HG03045 (cell line): ENCODE data around the gene FGFRL1.
A peak's percentile ranks its signal among the peaks of the same experiment; 100 is the strongest.

Experiments
- ATAC-seq: cut with Tn5 transposase; IDR thresholded peaks from one replicate; pipeline ENCODE4 v1.9.1; 2021; ENCODE audit warnings: mild to moderate bottlenecking, moderate library complexity; ENCODE audit not compliant: unreplicated experiment

Gene FGFRL1, protein sequence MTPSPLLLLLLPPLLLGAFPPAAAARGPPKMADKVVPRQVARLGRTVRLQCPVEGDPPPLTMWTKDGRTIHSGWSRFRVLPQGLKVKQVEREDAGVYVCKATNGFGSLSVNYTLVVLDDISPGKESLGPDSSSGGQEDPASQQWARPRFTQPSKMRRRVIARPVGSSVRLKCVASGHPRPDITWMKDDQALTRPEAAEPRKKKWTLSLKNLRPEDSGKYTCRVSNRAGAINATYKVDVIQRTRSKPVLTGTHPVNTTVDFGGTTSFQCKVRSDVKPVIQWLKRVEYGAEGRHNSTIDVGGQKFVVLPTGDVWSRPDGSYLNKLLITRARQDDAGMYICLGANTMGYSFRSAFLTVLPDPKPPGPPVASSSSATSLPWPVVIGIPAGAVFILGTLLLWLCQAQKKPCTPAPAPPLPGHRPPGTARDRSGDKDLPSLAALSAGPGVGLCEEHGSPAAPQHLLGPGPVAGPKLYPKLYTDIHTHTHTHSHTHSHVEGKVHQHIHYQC

DNA sequence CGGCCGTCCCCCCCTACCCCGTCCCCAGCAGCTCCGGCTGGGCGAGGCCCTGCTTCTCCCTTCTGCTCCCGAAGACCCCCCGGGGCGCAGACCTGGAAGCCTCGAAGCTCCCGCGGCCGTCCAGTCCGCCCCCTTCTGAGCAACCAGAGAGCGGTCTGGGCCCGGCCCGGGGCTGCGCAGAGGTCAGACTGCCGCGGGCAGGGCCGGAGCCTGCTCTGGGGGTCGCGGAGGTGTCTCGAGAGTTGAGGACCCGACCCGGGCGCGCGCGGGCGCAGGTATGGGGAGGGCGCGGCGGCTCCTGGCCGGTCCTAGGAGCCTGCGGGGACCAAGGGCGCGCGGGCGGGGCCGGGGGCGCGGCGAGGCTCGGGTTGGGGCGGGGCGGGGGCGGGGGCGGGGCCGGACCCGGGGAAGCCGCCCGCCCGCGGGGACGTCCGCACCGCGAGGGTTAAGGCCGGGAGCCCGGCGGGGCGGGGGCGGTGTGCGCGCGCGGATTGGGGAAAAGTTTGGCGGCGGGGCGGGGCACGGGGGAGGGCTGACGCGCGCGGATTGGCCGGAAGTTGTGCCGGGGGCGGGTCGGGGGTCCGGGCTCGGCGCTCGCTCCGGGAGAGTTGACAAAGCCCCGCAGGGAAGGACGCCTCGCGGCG lies at the start of gene FGFRL1:
FGFRL1 (plus strand) TSS at position 605 of the 644 bp plus-strand sequence. CDS start 860 bp downstream, outside the sequence.
- peak; percentile 42 for ATAC-seq

DNA sequence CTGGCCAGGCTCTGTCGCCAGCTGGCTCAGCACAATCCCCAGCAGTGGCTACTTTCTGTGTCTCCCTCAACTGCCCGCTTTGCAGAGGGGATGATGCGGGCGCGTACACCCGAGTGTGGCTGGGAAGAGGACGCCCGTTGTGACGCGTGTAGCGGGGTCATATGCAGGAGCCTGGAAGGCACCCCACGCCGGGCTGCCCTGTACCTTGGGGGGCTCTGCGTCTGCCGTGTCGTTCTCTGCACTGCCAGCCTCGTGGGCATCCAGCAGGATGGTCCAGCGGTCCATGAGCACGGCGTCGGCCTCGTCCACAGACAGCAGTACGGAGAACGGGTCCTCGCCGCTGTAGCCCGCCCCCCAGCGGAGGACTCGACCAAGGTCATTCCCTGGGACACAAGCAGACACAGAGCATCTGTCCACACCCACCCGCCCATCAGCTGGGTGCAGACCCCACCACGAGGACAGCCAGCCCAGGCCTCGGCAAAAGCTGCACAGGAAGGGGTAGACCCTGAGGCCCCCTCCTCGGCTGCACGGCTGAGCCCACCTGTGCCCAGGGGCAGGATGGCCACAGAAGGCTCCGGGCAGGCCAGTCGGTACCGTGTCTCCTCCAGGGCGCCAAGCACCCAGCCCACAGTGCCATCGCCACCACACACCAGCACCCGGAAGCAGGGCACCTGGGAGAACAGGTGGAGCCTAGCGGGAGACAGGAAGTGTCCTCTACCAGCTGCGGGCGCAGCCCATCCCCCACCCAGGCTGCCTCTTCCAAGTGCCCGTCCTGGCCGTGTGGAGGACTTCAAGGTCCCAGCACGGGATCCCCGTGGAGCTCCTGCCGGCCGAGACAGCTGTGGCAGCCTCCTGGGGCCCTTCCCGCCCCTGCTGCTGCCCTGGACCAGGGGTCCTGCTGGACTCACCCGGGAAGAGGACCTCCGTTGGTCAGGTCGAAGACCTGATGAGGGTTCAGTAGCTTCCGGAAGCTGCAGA lies 48.9 kb upstream of the FGFRL1 start:
- ATAC-seq = no peak

DNA sequence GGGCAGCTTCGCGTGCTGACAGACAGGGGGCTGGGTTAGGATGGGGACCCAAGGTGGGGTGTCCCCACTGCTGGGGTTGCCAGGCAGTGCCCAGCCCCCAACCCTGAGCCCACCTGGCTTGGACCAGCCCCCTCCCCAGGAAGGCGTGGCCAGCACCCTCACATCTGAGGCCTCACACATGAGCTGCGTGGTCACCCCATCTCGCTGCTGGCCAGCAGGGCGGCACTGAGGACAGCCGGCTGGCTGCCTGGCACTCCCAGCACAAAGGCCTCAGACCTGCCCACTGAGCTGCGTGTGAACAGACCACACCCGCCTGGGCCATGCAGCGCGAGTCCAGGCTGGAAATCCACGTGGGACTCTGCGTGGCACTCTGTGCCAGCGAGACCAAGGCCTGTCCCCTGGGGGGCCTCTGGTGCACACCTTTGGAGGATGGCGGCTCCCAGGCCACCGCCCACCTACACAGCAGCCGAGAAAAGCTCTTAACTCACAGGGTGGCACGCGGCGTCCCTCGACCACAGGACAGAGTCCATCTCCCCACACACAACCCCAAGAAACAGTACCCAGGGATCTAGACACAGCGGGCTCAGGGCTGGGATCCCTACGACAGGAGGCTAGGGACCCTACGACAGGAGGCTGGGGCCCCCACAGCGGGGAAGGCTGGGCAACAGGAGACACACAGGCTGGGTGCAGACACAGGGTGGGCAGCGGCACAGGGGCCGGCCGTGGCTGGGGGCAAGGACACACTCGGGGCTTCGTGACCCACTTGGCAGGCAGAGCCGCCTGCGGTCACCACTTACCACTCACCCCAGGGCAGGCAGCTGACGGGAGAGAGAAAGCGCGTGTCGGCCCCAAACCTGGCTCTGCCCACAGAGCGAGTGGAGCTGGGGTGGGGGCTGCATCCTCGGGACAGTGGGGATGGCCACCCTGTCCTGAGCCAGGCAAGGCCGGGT lies 47.9 kb upstream of the FGFRL1 start:
- no peak for ATAC-seq

DNA sequence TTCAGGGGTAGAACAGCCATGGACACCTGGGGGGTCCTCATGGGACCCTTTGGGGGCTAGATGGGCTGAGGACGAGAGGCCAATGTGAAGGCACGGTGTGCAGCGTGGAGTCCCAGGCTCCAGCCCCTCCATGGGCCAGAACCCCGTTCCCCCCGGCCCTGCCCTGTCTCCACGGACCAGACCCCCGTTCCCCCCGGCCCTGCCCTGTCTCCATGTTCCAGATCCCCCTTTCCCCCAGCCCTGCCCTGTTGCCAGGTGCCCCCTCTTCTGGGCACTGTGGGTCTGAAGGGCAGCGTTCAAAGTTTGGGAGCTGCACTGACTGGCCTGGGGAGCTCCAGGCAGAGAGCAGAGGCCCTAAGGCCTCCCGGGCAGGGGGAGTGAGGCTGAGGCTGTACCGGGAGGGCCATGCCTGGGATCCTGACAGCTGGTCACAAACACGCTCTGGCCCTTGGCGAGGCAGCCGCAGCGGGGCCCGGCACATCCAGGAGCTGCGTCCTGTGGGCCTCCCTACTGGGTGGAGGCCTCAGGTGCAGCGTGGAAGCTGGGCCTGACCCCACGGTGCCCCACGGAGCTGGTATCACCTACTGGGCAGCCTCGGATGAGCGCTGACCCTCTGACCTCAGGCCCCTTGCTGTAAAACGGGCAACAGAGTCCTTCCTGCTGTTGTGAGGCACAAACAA lies 46.9 kb upstream of the FGFRL1 start:
- no peak for ATAC-seq

DNA sequence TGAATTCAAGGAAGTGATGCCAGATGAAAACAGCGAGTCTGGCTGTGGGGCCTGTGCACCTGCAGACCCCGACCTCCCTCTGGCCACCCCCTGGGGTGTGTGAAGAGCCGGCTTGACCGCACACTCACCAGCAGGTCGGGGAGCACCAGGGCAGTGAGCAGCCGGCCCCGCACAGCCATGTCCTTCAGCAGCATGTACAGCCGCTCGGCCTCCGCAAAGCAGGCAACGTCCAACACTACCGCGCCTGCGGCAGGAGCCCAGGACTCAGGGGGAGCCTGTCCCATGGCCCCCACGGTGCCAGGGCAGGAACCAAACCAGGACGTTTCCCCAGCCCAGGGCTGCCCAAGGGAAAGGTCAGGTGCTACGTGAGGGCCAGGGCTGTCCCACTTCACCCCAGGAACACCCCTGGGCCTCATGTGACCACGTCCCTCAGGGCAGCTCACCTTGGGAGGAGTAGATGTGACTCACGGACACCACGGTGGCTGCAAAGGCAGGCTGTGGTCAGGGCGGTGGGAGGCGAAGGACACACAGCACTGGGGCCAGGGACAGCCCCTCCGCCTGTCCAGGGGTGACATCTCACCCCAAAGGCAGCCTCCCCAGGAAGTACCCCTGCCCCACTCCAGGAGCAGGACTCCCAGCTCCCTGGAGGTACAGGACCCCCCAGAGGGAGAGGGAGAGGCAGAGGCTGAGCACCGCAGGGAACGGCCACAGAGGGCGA lies 46.2 kb upstream of the FGFRL1 start:
- no peak for ATAC-seq

DNA sequence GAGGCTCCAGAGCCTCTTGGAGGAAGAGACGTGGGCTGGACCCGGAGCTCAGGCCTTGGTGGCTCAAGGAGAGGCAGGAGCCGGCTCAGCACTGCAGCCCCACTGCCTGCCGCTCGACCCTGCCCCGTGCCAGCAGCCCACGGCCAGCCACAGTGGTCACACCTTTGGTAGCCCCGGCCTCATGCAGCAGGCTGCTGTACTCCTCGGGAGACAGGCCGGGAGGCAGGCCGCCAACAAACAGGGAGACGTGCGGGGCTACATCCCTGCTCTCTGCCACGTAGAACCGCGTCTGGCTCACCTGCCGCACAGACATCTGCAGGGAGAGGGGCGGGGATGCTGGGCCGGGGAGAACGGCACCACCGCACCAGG lies 45.7 kb upstream of the FGFRL1 start:
- ATAC-seq = no peak

DNA sequence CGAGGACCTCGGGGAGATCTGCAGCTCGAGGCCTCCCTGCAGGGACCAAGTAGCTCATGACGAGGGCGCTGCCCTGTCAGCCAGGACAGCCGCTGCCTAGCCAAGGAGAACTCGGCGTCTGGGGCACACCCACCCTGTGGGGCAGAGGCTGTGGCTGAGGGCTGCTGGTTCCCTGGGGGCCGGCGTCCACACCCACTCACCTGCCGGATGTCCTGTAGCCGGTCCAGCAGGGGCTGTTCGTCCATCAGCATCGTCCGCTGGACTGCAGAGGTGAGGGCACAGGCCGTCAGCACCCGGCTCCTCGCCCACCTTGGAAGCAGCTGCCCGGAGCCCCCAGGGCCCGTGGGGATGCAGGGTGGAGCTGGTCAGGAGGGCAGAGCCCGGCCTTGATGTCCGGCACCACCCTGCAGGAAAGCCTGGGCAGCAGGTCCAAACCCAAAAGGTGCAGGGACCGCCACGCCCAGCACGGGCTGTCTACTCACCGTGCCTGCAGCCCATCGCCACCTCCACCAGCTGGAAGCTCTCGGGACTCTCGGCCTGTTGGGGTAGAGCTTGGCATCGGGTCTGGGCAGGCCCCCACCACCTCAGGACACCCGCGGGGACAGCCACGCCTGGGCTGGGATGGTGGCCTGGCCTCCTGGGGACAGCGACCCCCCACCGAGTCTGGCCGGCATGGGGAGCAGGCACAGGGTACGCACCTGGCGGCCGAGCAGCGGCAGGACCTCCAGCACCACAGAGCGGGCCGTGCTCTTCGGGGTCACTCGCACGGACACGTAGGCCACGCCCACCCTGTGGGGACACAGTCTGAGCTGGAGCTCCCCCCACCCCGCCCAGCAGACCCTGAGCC lies 44.9 kb upstream of the FGFRL1 start:
- ATAC-seq = no peak

DNA sequence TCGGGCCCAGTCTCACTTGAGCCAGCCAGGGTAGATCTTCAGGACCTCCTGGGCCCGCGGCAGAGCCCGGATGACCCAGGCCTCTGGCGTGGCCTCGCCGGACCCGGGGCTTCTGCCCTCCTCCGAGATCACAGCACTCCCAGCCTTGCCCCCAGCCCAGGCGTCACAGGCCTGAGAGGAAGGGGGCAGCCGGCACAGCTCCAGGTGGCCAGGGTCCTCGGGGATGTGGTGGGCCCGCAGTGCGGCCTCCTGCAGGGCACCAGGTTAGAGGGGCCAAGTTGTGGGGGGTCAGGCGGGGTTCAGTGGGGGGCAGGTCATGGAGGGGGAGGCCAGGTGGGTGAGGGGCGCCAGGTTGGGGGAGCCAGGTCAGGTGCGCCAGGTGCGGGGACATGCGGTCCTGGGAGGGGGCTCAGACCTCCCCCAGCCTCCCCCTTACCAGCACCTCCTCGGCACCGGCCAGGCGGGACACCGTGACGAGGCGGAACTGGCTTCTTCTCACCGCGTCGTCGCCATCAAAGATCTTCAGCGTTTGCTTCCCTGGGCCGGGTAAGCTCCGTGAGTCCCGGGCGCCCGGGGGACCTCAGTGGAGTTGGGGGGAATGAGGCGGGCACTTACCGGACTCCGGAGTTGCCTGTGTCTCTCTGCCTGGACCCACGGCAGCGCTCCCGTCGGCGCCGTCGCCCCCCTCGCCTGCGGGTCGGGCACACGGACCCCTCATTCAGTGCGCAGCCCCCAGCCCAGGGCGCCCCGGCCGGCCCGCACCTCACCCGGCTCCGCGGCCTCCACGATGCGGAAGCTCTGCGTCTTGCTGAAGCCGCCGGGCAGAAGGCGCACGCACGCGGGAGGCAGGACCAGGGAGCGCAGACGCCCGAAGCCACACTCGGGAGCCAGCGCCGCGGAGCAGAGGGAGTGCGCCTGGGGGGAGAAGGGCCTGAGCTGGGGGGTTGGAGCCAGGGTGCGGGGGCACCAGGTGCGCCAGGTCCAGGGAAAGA lies 44.0 kb upstream of the FGFRL1 start:
- no peak for ATAC-seq

DNA sequence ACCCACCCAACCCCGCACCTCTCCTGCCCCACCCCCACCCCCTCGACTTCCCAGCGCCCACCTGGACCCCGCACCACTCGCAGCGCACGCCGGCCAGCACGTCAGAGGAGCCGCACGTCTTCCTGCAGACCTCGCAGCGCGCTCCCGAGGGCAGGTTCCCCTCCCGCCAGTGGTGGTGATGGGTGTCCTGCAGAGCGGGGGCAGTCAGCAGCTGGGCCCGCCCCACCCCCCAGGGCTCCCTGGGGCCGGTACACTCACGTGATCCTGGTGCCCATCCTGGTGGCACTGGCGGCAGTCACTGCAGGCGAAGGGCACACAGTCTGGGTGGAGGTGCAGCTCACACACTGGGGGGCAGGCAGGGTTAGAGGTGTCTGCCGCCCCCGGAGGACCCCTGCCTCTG lies 43.2 kb upstream of the FGFRL1 start:
- ATAC-seq = no peak

DNA sequence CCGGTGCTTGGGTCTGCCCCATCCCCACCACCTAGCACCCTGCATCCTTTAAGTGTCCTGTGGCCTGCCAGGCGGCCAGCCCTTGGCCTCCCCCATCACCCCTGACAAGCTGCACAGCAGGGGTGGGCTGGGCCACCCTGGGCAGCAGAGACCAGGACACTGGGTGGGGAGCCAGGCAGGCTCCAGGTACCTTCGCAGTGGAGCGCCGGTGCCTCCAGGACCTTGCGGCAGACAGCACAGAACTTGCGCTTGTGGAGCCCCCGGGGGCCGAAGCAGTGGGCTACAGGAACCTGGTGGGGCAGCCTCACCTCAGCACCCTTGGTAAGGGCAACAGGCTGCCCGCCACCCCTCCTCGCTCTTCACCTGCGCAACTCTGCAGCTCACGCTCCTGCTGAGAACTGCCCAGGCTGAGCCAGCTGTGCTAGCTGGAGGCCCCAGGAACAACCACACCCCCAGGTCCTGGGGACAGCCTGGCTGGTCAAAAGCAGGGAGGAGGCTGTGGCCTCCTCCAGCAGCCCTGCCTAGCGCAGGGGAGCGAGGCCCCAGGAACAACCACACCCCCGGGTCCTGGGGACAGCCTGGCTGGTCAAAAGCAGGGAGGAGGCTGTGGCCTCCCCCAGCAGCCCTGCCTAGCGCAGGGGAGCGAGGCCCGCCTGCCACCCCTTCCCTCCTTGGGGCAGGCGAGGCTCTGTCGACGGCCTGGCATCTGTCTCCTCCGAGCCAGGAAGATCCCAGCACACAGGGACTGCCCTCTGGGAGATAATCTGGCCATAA lies 42.6 kb upstream of the FGFRL1 start:
- ATAC-seq = no peak

DNA sequence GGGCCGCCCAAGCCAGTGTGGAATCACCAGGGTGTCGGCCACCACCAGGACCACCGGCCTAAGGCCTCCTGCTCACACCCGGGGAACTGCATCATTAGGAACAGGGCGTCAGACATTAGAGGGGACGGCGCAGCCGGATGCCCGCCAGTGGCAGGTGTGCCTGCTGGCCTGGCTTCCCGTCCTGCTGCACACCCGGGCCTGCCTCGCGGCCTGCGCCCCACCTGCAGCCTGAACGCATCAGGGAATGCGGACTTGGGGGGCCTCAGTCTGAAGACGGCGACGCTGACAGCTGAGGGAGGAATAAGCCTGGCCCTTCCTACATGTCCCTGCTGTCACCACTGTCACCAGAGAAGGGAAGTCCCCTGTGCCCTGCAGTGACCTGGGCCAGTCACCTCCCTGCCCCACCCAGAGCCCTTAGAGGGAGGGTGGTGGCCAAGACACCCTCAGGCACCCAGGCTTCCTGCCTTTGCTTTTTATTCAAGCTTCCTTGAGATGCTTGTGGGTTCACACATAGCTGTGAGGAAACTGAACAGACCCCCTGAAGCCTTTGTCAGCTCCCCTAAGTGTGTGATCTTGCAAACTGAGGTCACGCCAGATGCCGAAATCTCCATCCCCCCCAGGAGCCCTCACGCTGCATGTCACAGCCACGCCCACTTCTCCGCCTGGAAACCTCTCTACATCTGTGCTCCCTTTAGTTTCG lies 41.2 kb upstream of the FGFRL1 start:
- no peak for ATAC-seq

DNA sequence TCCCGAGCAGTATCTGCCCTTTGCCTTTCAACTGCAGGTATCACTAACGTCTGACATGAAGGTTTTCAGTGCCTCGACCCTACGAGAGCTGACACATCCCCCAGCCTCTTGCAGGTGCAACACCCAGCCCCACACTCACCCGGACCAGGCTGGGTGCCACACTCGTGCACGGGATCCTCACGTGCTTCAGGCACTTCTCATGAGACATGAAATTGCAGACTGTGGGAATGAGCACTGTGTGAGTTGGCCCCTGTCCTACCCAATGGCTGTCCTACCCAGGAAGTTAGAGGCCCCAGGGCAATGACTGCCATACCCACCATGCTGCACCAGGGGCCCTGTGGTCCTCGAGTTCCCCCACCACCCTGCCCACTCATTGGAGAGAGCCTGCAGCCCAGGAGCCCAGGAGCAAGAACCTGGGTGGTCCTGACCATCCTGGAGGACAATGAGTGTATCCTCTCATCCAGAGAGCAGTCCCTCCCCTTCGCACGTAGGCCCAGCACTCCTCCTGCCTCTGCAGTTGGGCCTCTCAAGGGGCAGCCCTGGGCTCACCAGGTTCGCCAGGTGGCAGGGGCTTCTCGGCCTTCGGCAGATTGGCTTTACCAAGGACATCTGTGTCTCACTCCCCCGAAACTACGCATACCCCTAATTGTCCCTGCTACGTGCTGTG lies 40.4 kb upstream of the FGFRL1 start:
- ATAC-seq = no peak

DNA sequence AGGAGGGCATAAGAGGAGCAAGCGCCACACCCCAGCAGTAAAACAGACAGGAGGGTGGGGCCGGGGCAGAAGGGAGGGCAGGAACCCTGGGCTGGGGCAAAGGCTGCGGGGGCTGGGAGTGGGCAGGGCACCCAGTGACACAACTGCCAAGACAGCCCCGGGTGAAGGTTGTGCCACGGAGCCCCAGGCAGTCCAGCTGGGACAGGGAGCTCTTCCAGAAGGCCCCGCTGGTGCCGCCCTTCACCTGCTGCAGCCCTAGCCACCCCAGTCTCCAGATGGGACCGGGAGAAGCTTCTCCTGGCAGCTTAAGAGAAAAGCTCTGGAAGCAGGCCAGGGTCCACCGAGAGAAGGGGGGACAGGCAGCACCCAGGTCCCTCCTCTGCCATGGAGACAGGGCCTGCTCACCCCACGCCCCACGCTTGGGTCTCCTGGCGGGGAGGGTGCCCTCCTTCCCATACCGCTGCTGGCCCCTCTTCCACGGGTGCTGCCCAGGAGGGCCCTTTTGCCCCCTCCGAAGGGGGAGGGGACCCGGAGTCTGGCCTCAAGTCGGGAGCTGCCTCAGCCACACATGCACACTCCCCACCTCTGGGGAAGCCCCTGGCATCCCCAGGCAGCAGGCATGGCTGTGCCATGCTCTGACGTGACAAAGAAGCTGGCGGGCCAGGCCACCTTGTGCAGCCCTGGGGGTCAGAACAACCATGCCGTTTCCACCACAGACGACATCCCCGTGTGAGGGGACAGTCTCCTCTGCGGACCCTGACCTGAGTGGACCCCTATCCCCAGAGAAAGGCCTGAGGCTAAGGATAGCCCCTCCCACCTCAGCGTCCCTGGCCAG lies 39.5 kb upstream of the FGFRL1 start:
- no peak for ATAC-seq
